Measurements from ENCODE around the gene POP5.

Gene POP5

DNA sequence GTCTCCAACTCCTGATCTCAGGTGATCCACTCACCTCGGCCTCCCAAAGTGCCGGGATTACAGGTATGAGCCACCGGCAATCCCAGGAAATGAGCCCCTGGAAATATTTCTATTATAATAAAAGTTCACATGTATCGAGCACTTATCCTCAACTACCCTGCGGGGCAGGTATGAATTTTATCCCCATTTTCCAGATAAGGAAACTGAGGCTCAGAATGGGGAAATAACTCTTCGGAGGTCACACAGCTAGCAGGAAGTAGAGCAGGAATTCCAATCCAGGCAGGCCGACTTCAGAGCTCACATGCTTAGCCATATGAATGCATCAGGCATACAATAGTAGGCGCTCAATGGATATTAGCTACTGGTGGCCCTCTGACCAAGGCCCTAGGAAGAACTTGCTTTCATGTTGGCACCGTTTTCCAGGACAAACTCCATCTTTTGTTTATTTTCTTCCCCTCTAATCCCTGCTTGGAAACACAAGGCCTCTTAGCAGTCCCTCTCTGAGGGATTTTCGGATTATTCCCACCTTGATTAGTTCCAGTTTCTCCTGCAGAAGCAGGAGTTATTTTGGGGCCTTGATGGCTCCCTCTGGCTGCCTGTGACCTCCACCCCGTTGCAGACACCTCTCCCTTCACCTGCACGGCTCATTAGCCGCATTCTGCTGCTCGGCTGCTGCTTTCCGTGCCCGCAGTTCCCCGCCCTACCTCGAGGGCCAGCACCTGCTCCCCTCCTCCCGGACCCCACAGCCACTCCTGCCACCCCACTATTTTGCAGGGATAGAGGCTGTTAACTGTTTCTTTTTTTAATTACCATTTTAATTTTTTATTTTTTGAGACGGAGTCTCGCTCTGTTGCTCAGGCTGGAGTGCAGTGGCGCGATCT lies 18.7 kb upstream of the POP5 start:
- in situ Hi-C loops (cut with HindIII; ENCODE audit: low pct_unique_long_range_greater_than_20kb, low sequenced_read_pairs), result no loop called here
- no peak for DNase-seq (ENCODE audit: low read depth in 1 of 2, low spot score in 1 of 2)
- TF ChIP-seq JUND (IDR thresholded peaks at IDR 0.05; ENCODE audit: low read depth), result no peak

DNA sequence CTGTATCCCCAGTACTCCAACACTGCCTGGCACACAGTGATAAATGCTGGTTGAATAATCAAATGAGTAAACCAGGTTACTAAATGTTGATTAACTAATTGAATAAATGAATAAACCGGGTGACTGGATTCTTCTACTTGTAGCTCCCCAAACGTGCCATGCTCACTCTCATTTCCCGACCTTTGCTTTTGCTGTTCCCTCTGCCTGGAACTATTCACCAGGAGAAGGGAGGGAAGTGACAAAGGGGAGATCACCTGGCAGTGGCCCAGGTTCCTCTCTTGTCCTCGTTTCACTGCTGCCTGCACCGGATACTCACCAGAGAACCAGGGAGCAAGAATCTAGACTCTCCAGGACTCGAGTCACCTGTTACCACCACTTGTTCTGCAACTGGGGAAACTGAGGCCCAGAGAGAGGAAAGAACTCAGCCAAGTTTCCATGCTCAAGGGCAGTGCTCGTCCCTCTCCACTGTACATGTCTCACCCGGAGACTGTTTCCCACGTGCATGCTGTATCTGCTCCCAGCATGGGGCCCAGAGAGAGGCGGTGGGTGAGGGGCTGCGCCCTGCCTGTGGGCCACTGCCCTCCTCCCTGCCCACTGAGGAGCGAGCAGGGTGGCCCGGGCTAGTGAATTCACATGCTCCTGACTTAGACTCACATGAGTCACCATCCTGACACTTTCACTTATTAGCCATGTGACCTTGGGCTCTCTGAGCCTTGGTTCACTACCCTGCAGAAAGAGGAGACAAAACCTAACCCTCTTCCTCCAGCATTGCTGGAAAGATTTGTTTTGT lies 17.7 kb upstream of the POP5 start:
- no peak for TF ChIP-seq JUND (IDR thresholded peaks at IDR 0.05; ENCODE audit: low read depth)
- no peak for DNase-seq (ENCODE audit: low read depth in 1 of 2, low spot score in 1 of 2)
- in situ Hi-C loops (cut with HindIII; ENCODE audit: low pct_unique_long_range_greater_than_20kb, low sequenced_read_pairs), result no loop called here

DNA sequence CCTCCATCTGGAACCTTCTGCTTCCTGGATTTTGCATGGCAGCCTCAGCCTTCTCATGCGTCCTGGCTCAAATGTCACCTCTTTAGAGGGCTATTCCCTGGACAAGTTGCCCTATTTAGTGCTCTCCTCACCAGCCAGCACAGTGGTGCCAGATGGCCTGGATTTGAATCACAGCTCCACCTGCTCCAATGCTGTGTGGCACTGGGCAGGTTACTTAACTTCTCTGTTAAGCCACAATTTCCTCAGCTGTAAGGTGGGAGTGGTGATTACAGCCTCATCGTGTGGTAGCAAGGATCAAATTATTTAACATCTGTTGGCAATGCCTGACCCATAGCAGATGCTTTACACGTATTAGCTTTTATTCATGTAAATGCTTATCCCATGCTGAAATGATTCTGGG lies 16.7 kb upstream of the POP5 start:
- in situ Hi-C loops (cut with HindIII; ENCODE audit: low pct_unique_long_range_greater_than_20kb, low sequenced_read_pairs), result no loop called here
- no peak for TF ChIP-seq JUND (IDR thresholded peaks at IDR 0.05; ENCODE audit: low read depth)
- DNase-seq (ENCODE audit: low read depth in 1 of 2, low spot score in 1 of 2), result no peak

DNA sequence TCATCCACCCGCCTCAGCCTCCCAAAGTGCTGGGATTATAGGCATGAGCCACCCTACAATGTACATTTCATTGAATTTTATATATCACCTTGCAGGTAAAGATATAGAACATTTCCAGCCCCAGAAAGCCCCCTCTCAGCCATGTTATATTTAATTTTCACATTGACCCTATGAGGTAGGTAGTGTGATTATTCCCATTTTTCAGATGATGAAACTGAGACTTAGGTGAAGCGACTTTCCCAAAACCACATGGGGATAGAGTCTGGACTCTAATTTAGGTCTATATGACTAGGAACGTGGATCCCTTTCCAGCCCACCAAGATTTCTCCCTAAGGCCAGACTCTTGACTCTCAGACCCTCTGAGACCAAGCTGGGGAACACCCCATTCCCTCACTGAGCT lies 15.7 kb upstream of the POP5 start:
- no peak for TF ChIP-seq JUND (IDR thresholded peaks at IDR 0.05; ENCODE audit: low read depth)
- DNase-seq (ENCODE audit: low read depth in 1 of 2, low spot score in 1 of 2), result no peak
- in situ Hi-C loops (cut with HindIII; ENCODE audit: low pct_unique_long_range_greater_than_20kb, low sequenced_read_pairs), result no loop called here

DNA sequence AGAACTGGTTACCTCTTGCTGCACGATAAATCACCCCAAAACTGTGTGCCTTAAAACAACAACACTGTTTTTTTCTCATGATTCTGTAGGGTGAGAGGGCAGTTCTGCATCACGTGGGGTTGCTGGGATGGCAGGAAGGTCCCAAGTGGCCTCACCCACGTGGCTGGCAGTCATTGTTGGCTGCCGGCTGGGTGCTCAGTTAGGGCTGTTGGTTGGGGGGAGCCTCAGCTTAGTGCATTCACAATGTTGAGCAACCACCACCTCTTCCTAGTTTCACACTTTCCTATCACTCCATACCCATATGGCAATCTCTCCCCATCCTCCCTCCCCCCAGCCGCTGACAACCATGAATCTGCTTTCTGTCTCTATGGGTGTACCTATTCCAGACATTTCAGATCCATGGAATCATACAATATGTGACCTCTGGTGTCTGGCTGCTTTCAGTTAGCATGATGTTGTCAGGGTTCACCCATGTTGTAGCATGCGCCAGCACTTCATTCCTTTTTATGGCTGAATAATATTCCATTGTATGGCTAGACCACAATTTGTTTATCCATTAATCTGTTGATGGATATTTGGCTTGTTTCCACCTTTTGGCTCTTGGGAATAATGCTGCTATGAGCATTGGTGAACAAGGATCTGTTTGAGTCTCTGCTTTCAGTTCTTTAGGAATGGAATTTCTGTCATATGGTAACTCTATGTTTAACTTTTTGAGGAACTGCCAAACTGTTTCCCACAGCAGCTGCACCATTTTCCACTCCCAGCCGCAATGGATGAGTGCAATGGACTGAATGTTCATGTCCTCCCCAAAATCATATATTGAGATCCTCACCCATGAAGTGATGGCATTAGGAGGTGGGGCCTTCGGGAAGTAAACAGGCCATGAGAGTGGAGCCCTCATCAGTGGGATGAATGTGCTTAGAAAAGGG lies 11.2 kb upstream of the POP5 start:
- no peak for DNase-seq (ENCODE audit: low read depth in 1 of 2, low spot score in 1 of 2)
- in situ Hi-C loops (cut with HindIII; ENCODE audit: low pct_unique_long_range_greater_than_20kb, low sequenced_read_pairs), result no loop called here
- TF ChIP-seq JUND (IDR thresholded peaks at IDR 0.05; ENCODE audit: low read depth), result no peak

DNA sequence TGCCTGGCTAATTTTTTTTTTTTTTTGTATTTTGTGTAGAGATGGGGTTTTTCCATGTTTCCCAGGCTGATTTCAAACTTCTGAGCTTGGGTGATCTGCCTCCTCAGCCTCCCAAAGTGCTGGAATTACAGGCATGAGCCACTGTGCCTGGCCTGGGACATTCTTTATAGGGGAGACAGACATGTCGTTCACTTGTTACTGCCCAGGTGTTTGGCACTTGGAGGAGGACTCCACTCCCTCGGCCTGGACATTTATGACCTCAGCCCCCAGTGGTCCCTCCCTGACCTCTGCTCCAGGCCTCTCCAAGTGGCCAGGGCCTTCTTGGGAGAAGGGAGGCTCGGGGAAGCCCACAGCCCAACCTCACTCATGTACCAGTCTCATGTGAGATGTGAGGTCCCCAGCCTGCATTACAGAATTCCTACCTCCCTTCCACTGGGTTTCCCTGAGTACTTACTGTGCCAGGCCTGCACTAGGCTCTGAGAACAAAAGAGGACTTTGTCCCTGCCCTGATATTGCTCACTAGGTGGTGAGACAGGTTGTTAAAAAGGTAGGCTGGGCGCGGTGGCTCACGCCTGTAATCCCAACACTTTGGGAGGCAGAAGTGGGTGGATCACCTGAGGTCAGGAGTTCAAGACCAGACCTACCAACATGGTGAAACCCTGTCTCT lies 9.7 kb upstream of the POP5 start:
- no peak for DNase-seq (ENCODE audit: low read depth in 1 of 2, low spot score in 1 of 2)
- in situ Hi-C loops (cut with HindIII; ENCODE audit: low pct_unique_long_range_greater_than_20kb, low sequenced_read_pairs), result no loop called here
- no peak for TF ChIP-seq JUND (IDR thresholded peaks at IDR 0.05; ENCODE audit: low read depth)

DNA sequence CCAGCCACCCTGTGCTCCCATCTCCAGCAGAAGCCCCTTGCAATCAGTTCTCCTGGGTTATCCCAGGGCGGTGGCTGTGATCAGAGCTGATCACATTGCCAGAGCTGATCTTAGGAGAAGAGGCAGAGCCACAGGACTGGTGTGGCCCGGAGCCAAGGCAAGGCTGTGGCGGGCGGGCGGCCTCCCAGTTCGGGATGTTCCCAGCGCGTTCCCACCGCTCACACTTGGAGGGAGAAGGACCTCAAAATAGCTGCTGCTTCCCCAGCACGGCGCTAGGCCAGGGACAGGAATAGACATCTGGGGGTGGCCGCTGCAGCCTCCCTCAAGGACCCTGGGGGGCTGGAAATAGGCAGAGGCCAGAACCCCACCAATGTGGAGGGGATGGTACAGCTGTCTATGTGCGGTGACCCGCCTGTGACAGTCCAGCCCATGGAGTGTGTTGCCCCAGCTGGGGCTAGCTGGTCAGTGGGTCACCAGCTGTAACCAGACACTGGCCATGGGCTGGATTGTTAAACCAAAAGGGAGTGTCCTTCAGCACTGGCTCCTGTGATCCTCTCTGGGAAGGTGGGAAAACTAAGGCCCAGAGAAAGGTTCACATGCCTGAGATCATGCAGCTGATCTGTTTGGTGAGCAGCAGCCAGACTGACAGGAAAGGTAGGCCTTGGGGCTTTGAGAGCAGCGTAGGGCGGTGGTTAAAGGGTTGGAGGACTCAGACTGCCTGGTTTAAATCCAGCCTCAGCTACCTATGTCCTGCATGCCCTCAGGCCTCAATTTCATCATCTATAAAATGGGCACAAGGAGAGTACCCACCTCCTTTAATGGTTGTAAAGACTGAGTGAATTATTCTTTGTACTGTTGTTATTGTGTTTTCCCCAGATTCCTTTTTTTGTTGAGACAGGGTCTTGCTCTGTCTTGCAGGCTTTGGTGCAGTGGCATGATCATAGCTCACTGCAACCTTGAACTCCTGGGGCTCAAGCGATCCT lies 8.0 kb upstream of the POP5 start:
- in situ Hi-C loops (cut with HindIII; ENCODE audit: low pct_unique_long_range_greater_than_20kb, low sequenced_read_pairs), result no loop called here
- DNase-seq (ENCODE audit: low read depth in 1 of 2, low spot score in 1 of 2), result peak in 1 of 2 experiments; percentile 66
- no peak for TF ChIP-seq JUND (IDR thresholded peaks at IDR 0.05; ENCODE audit: low read depth)

DNA sequence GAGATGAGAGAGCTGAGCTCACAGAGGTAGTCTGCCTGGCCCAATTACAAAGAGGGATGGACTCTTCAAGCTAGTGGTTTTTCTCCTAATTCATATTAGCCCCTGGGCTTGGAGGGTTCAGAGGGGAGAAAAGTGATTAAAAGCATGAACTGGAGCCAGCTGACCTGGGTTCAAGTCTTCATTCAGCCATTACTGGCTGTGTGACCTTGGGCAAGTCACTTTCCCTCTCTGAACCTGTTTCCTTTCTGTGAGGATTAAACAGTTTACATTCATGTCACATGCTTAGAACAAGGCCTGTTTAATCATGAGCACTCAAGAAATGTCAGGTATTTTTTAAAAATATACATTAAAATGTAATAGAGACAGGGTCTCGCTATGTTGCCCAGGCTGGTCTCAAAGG lies 7.2 kb upstream of the POP5 start:
- TF ChIP-seq JUND (IDR thresholded peaks at IDR 0.05; ENCODE audit: low read depth), result no peak
- no peak for DNase-seq (ENCODE audit: low read depth in 1 of 2, low spot score in 1 of 2)
- in situ Hi-C loops (cut with HindIII; ENCODE audit: low pct_unique_long_range_greater_than_20kb, low sequenced_read_pairs), result no loop called here

DNA sequence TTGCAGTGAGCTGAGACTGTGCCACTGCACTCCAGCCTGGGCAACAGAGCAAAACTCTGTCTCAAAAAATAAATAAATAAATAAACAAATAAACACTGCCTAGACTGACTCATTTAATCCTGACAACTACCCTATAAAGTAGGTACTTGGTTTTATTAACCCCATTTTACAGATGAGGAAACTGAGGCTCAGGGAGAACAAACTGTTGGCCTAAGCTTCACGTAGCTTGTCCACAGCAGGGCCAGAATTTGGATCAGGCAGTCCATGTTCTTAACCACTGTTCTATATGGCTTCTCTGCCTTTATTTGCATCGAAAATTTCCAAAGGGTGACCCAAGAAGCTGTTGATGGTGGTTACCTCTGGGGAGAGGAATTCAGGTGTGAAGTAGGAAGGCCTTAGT lies 5.7 kb upstream of the POP5 start:
- no peak for TF ChIP-seq JUND (IDR thresholded peaks at IDR 0.05; ENCODE audit: low read depth)
- in situ Hi-C loops (cut with HindIII; ENCODE audit: low pct_unique_long_range_greater_than_20kb, low sequenced_read_pairs), result no loop called here
- no peak for DNase-seq (ENCODE audit: low read depth in 1 of 2, low spot score in 1 of 2)

DNA sequence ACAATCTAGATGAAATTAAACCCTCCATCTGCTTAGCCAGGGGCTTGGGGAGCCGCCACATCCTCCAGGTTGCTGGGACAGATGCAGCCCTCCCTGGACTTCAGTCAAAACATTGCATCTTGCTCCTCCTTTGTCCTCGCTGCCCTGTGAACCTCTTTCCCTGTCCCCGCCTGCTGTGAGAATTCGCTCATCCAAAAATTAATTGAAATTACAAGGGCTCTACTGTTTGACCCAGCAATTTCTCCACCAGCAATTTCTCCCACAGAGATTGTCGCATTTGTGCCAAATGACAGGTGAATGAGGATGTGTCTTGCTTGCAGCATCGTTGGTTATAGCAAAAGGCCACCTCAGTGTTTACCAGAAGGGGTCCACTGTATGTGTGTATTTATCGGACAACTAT lies 5.0 kb upstream of the POP5 start:
- in situ Hi-C loops (cut with HindIII; ENCODE audit: low pct_unique_long_range_greater_than_20kb, low sequenced_read_pairs), result no loop called here
- no peak for TF ChIP-seq JUND (IDR thresholded peaks at IDR 0.05; ENCODE audit: low read depth)
- no peak for DNase-seq (ENCODE audit: low read depth in 1 of 2, low spot score in 1 of 2)

Data from T47D (cell line).